Measurements from ENCODE around the gene PITX2. TPM values are rescaled to one million over a fixed set of nuclear protein-coding genes. Genes with fewer than 3 reads are reported as not detected.

Gene PITX2
- polyA plus RNA-seq, 2 of the 4 experiments (the other 2 are of a cell fraction), result 1.1 to 2.6 TPM

GRCh38 chr4:110654254-110654635 is 31.4 kb upstream of the PITX2 start:
- Histone ChIP-seq H3K9me3 (no peaks in the 10 kb centered on the region), H3K4me3 (no peak overlapping the region), H3K27ac (no peak overlapping the region), H3K4me1 (0 out of 3 replicates have a peak, but pooled peaks cover 2% of the 10 kb centered on the region), H3K4me2 (no peak overlapping the region)
- POLR2A ChIA-PET, result no interaction called here
- DNase-seq (ENCODE audit: low read depth in 1 of 2, low spot score in 1 of 2), result no peak
- CTCF ChIA-PET, result no interaction called here
- no peak for TF ChIP-seq ZFP36 (IDR thresholded peaks at IDR 0.05; ENCODE audit: borderline replicate concordance, partially characterized antibody)
- no peak for TF ChIP-seq ELK1 (IDR thresholded peaks at IDR 0.05; ENCODE audit: low read depth, low read length)
- TF ChIP-seq RAD21 (conservative IDR thresholded peaks at IDR 0.05 in 1 of 2, IDR thresholded peaks at IDR 0.05 in 1 of 2), result no peak
- no peak for TF ChIP-seq EHMT2 (IDR thresholded peaks at IDR 0.05; ENCODE audit: low read depth)
- TF ChIP-seq CBX8 (IDR thresholded peaks at IDR 0.05), result no peak
- no peak for TF ChIP-seq ATOH8 (CRISPR knock-in tag; IDR thresholded peaks at IDR 0.05; ENCODE audit: low read depth)
- no peak for TF ChIP-seq NPAS2 (CRISPR knock-in tag; IDR thresholded peaks at IDR 0.05; ENCODE audit: borderline replicate concordance)
- no peak for TF ChIP-seq REST (IDR thresholded peaks at IDR 0.05)
- no peak for TF ChIP-seq ZSCAN20 (CRISPR knock-in tag; IDR thresholded peaks at IDR 0.05)
- no peak for TF ChIP-seq NR3C1 (IDR thresholded peaks at IDR 0.05)
- TF ChIP-seq CHD2 (IDR thresholded peaks at IDR 0.05; ENCODE audit: low read length, partially characterized antibody), result no peak
- no peak for ATAC-seq
- FAIRE-seq, result no peak

- H3K4me2 ChIP-seq, result no peak overlapping the region
- H3K9me3 ChIP-seq, result no peaks in the 10 kb centered on the region
- H3K27ac ChIP-seq, result no peak overlapping the region
- ATAC-seq, result no peak
- no peak for DNase-seq (ENCODE audit: low read depth in 1 of 2, low spot score in 1 of 2)
- FAIRE-seq, result no peak
- no peak overlapping the region for H3K4me3 ChIP-seq
- 0 out of 3 replicates have a peak, but pooled peaks cover 2% of the 10 kb centered on the region for H3K4me1 ChIP-seq
- POLR2A ChIA-PET, result no interaction called here
- TF ChIP-seq SMC3 (IDR thresholded peaks at IDR 0.05), result no peak
- TF ChIP-seq CBX2 (IDR thresholded peaks at IDR 0.05; ENCODE audit: borderline replicate concordance, low read depth), result no peak
- no peak for TF ChIP-seq SREBF2 (IDR thresholded peaks at IDR 0.05)
- TF ChIP-seq HOXB5 (CRISPR knock-in tag; IDR thresholded peaks at IDR 0.05), result no peak
- TF ChIP-seq NR3C1 (IDR thresholded peaks at IDR 0.05), result no peak
- no peak for TF ChIP-seq BHLHE40 (IDR thresholded peaks at IDR 0.05; ENCODE audit: low read depth, low read length)
- no peak for TF ChIP-seq JUN (IDR thresholded peaks at IDR 0.05)
- TF ChIP-seq HOXB13 (CRISPR knock-in tag; IDR thresholded peaks at IDR 0.05; ENCODE audit: low read depth), result no peak
- TF ChIP-seq CHD2 (IDR thresholded peaks at IDR 0.05; ENCODE audit: low read length, partially characterized antibody), result no peak
- TF ChIP-seq USF2 (IDR thresholded peaks at IDR 0.05), result no peak
- TF ChIP-seq HEYL (CRISPR knock-in tag; IDR thresholded peaks at IDR 0.05), result no peak
- TF ChIP-seq RAD21 (conservative IDR thresholded peaks at IDR 0.05 in 1 of 2, IDR thresholded peaks at IDR 0.05 in 1 of 2), result no peak
- TF ChIP-seq PHF8 (IDR thresholded peaks at IDR 0.05; ENCODE audit: borderline replicate concordance, low read depth), result no peak
- no peak for TF ChIP-seq GATA3 (IDR thresholded peaks at IDR 0.05; ENCODE audit: borderline replicate concordance)
- no peak for TF ChIP-seq JUNB (IDR thresholded peaks at IDR 0.05)
- TF ChIP-seq FOSB (CRISPR knock-in tag; IDR thresholded peaks at IDR 0.05), result no peak
- no peak for TF ChIP-seq MAZ (IDR thresholded peaks at IDR 0.05; ENCODE audit: borderline replicate concordance, low read depth, low read length)
- 44% methylated on average over 6 of the region's 6 CpGs for WGBS (ENCODE audit: missing lambda C conversion rate)
- CTCF ChIA-PET, result no interaction called here
These were observed 30.7 kb upstream of the PITX2 start for GRCh38 chr4:110653321-110654253.

Data from A549 (cell line).